C4-2B (cell line): ENCODE results near the gene PGBD5.

Experiments
- H3K27ac ChIP-seq: fragments of 450-650 bp; 2 replicates; pipeline ENCODE4 v1.5.1; 2017
- CTCF ChIP-seq: fragments of 450-650 bp; conservative IDR thresholded peaks from 2 replicates; pipeline ENCODE4 v1.5.1; 2017; ENCODE audit warnings: mild to moderate bottlenecking
- ZFX ChIP-seq: fragments of 450-650 bp; IDR thresholded peaks from 2 replicates; pipeline ENCODE4 v1.6.1; 2017

PGBD5 gene

GRCh38 chr1:230352537-230352936 lies 73.6 kb downstream of the PGBD5 start:
- no peak overlapping the region for H3K27ac ChIP-seq
- TF ChIP-seq CTCF (no peak), ZFX (no peak)

GRCh38 chr1:230351983-230352382 lies 74.1 kb downstream of the PGBD5 start:
- TF ChIP-seq CTCF, result no peak
- no peak for TF ChIP-seq ZFX
- H3K27ac ChIP-seq, result no peak overlapping the region

DNA sequence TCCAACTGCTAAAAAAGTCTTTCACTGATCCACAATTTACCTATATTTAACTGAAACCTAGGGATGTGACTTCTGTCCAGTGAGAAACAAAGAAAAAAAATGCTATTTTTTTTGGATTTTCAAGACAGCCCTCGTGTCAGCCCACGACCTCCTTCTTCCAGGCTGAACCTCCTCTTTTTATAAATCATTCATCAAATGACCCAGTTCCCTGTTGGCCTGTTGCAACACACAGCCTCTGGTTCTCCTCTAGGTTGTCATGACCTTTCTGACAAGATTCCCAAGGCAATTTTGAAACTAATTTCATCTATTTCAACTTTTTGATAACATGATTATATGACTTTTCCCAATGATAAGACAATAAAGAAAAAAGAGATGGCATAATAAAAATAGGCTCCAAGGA lies 74.6 kb downstream of the PGBD5 start:
- no peak overlapping the region for H3K27ac ChIP-seq
- no peak for TF ChIP-seq CTCF
- no peak for TF ChIP-seq ZFX

GRCh38 chr1:230350208-230350921 lies 75.8 kb downstream of the PGBD5 start:
- no peak overlapping the region for H3K27ac ChIP-seq
- no peak for TF ChIP-seq CTCF
- TF ChIP-seq ZFX, result no peak

DNA sequence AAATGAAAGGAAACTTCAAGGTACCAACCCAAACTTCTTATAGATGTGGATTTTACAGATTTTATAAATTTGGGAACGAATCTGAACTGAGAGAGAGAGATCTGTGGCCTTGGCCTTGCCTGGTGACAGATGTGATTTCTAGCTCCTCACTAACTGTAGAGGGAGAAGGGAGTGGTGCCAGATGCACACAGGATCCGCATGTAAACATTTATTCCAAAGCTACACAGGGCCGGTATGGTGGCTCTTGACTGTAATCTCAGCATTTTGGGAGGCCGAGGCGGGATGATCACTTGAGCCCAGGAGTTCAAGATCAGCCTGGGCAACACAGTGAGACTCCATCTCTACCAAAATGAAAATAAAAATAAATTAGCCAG lies 77.1 kb downstream of the PGBD5 start:
- TF ChIP-seq ZFX (no peak), CTCF (no peak)

GRCh38 chr1:230348386-230349019 lies 77.6 kb downstream of the PGBD5 start:
- TF ChIP-seq ZFX (no peak), CTCF (no peak)
- H3K27ac ChIP-seq, result no peak overlapping the region

More for the DNA sequence above, 77.1 kb downstream of the PGBD5 start:
- H3K27ac ChIP-seq, result no peak overlapping the region

GRCh38 chr1:230347896-230348295 lies 78.2 kb downstream of the PGBD5 start:
- H3K27ac ChIP-seq, result no peak overlapping the region
- TF ChIP-seq ZFX, result no peak
- TF ChIP-seq CTCF, result no peak
